Measurements from ENCODE around the gene APOM.

DNA sequence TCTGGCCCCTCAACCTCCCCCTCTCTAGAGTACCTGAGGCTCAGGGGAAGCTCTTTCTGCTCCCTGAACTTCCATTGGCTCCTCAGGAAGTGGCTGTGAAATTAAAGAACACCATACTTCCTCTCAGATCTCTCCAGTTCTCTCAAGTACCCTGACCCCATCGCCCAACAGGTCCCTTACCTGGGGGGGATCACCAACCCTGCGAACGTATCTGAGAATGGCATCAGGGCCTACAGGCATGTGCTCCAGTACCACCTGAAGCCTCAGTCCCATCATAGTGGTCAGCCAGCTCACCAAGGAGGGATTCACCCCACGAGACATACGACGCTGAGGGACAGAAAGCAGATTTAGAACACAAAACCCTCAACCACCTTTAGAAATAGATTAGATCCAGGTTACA, 15.1 kb upstream of the APOM start:
- TF ChIP-seq, protein P1, sequence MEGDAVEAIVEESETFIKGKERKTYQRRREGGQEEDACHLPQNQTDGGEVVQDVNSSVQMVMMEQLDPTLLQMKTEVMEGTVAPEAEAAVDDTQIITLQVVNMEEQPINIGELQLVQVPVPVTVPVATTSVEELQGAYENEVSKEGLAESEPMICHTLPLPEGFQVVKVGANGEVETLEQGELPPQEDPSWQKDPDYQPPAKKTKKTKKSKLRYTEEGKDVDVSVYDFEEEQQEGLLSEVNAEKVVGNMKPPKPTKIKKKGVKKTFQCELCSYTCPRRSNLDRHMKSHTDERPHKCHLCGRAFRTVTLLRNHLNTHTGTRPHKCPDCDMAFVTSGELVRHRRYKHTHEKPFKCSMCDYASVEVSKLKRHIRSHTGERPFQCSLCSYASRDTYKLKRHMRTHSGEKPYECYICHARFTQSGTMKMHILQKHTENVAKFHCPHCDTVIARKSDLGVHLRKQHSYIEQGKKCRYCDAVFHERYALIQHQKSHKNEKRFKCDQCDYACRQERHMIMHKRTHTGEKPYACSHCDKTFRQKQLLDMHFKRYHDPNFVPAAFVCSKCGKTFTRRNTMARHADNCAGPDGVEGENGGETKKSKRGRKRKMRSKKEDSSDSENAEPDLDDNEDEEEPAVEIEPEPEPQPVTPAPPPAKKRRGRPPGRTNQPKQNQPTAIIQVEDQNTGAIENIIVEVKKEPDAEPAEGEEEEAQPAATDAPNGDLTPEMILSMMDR (IDR thresholded peaks at IDR 0.05), result no peak
- no peak for TF ChIP-seq POLR2A (IDR thresholded peaks at IDR 0.05)

All from adrenal gland (tissue), 5 donors.